ENCODE data around the gene PDZD7. TPM values are rescaled to one million over a fixed set of nuclear protein-coding genes. Genes with fewer than 3 reads are reported as not detected.

PDZD7 gene
- total RNA-seq, 1 experiment from 2014 or later = 0.30 TPM

DNA sequence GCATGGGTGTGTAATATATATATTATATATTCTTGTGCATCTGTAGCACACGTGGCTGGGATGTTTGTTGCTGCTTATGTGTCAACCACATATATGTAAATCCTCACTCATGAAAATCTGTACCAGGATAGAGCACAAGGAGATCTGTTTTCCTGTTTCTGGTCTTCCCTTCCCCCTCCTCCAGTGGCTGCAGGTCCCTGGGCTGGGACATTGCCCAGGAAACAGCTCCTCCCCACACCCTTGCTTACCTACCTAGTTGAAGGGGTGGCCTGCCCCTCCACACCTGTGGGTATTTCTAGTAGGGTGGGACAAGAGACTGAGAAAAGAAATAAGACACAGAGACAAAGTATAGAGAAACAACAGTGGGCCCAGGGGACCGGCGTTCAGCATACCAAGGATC lies 2.3 kb upstream of the PDZD7 start:
- H3K4me1 ChIP-seq (ENCODE audit: insufficient read depth, low read length, poor library complexity, severe bottlenecking) = peaks cover 11% of the 10 kb centered on the region
- peak overlapping the region; percentile 56 for H3K4me3 ChIP-seq (ENCODE audit: low read depth, low read length, poor library complexity, severe bottlenecking)
- POLR2A ChIA-PET (ENCODE audit: low non-redundant PET) = no interaction called here
- no peak overlapping the region for H3K27ac ChIP-seq (ENCODE audit: low read depth, low read length, poor library complexity, severe bottlenecking)
- intact Hi-C loops (cut with micrococcal nuclease; ENCODE audit: unreplicated experiment) = no loop called here
- no peaks in the 10 kb centered on the region for H3K27me3 ChIP-seq (replicated peaks; ENCODE audit: insufficient read depth, low read depth, low read length, poor library complexity)
- DNase-seq (ENCODE audit: low spot score) = no peak
- CTCF ChIA-PET = interaction anchor here (0.6 to 0.8 kb wide), 2 partner anchors 17 to 118 kb away, joined by 3 read pairs; no protein-coding TSS in a partner anchor
- BruUV-seq (replicated peaks) = no TSS peak
- no peaks in the 10 kb centered on the region for H3K36me3 ChIP-seq (ENCODE audit: insufficient read depth, low read length, poor library complexity, severe bottlenecking)
- TF ChIP-seq, protein P1, sequence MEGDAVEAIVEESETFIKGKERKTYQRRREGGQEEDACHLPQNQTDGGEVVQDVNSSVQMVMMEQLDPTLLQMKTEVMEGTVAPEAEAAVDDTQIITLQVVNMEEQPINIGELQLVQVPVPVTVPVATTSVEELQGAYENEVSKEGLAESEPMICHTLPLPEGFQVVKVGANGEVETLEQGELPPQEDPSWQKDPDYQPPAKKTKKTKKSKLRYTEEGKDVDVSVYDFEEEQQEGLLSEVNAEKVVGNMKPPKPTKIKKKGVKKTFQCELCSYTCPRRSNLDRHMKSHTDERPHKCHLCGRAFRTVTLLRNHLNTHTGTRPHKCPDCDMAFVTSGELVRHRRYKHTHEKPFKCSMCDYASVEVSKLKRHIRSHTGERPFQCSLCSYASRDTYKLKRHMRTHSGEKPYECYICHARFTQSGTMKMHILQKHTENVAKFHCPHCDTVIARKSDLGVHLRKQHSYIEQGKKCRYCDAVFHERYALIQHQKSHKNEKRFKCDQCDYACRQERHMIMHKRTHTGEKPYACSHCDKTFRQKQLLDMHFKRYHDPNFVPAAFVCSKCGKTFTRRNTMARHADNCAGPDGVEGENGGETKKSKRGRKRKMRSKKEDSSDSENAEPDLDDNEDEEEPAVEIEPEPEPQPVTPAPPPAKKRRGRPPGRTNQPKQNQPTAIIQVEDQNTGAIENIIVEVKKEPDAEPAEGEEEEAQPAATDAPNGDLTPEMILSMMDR (conservative IDR thresholded peaks at IDR 0.05; ENCODE audit: low read depth, low read length) = no peak
- no peak for TF ChIP-seq EZH2 (IDR thresholded peaks at IDR 0.05; ENCODE audit: borderline replicate concordance, low read depth, low read length, poor library complexity, severe bottlenecking)
- no peaks in the 10 kb centered on the region for H3K9me3 ChIP-seq (ENCODE audit: low read depth, low read length, poor library complexity, severe bottlenecking)

DNA sequence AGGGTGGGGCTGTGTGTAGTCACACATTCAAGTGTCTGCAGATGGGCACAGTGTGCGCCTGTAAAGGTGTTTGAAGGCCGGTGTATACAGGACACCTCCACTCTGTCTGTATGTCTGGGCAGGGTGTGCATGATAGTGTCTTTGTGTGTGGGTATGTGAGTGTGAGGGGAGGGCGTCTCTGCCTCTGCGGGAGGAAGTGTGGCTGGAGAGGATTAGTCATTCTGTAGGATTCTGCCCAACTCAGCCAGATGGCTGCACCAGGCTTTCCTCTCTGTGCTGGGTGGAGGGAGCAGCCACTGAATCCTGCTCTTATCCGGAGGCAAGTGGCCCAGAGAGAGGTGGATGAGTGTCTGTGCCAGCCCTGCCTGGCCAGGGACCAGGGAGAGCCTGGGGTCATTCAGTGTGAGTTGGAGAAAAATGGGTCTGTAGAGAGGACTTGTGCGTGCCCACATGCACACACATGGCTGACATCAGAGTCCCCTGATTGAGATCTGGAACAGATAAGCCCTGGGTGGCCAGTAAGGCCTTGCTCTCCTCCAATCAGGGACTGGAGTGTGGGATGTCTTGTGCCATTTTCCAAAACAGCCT lies 1.8 kb upstream of the PDZD7 start:
- H3K9me3 ChIP-seq (ENCODE audit: low read depth, low read length, poor library complexity, severe bottlenecking) = no peaks in the 10 kb centered on the region
- no TSS peak for BruUV-seq (replicated peaks)
- H3K27ac ChIP-seq (ENCODE audit: low read depth, low read length, poor library complexity, severe bottlenecking) = peak overlapping the region; percentile 68
- no peaks in the 10 kb centered on the region for H3K36me3 ChIP-seq (ENCODE audit: insufficient read depth, low read length, poor library complexity, severe bottlenecking)
- CTCF ChIA-PET = interaction anchor here (0.8 to 1.2 kb wide), 4 partner anchors 8 to 119 kb away, joined by 3 to 14 read pairs (median 8); no protein-coding TSS in a partner anchor
- POLR2A ChIA-PET (ENCODE audit: low non-redundant PET) = interaction anchor here (0.6 to 0.7 kb wide), 2 partner anchors 10 to 87 kb away, joined by 3 to 9 read pairs; no protein-coding TSS in a partner anchor
- H3K4me1 ChIP-seq (ENCODE audit: insufficient read depth, low read length, poor library complexity, severe bottlenecking) = peaks cover 11% of the 10 kb centered on the region
- H3K27me3 ChIP-seq (replicated peaks; ENCODE audit: insufficient read depth, low read depth, low read length, poor library complexity) = no peaks in the 10 kb centered on the region
- H3K4me3 ChIP-seq (ENCODE audit: low read depth, low read length, poor library complexity, severe bottlenecking) = peak overlapping the region; percentile 56
- intact Hi-C loops (cut with micrococcal nuclease; ENCODE audit: unreplicated experiment) = no loop called here
- DNase-seq (ENCODE audit: low spot score) = peak; percentile 74
- no peak for TF ChIP-seq EZH2 (IDR thresholded peaks at IDR 0.05; ENCODE audit: borderline replicate concordance, low read depth, low read length, poor library complexity, severe bottlenecking)
- TF ChIP-seq, protein P1 (conservative IDR thresholded peaks at IDR 0.05; ENCODE audit: low read depth, low read length) = no peak

- H3K27me3 ChIP-seq (replicated peaks; ENCODE audit: insufficient read depth, low read depth, low read length, poor library complexity) = no peaks in the 10 kb centered on the region
- TF ChIP-seq, protein P1 (conservative IDR thresholded peaks at IDR 0.05; ENCODE audit: low read depth, low read length) = no peak
- no peak for TF ChIP-seq EZH2 (IDR thresholded peaks at IDR 0.05; ENCODE audit: borderline replicate concordance, low read depth, low read length, poor library complexity, severe bottlenecking)
- DNase-seq (ENCODE audit: low spot score) = peak; percentile 77
- no TSS peak for BruUV-seq (replicated peaks)
- peak overlapping the region; percentile 68 for H3K27ac ChIP-seq (ENCODE audit: low read depth, low read length, poor library complexity, severe bottlenecking)
- intact Hi-C loops (cut with micrococcal nuclease; ENCODE audit: unreplicated experiment) = no loop called here
- no peaks in the 10 kb centered on the region for H3K9me3 ChIP-seq (ENCODE audit: low read depth, low read length, poor library complexity, severe bottlenecking)
- ChIA-PET POLR2A (ENCODE audit: low non-redundant PET) (interaction anchor here (0.6 to 0.7 kb wide), 2 partner anchors 11 to 88 kb away, joined by 3 to 9 read pairs; no protein-coding TSS in a partner anchor), CTCF (interaction anchor here (1.0 to 1.2 kb wide), 3 partner anchors 9 to 18 kb away, joined by 4 to 14 read pairs (median 11); no protein-coding TSS in a partner anchor)
- peaks cover 11% of the 10 kb centered on the region for H3K4me1 ChIP-seq (ENCODE audit: insufficient read depth, low read length, poor library complexity, severe bottlenecking)
- H3K4me3 ChIP-seq (ENCODE audit: low read depth, low read length, poor library complexity, severe bottlenecking) = peak overlapping the region; percentile 56
- H3K36me3 ChIP-seq (ENCODE audit: insufficient read depth, low read length, poor library complexity, severe bottlenecking) = no peaks in the 10 kb centered on the region
Observed at GRCh38 chr10:101031796-101032636, 1.1 kb upstream of the PDZD7 start.

Measured in A673 (cell line).